Stimulated activated naive CD8-positive, alpha-beta T cell treated with anti-CD3 and anti-CD28 coated beads, Interleukin-15, amount 100 ng/mL, for 72 hours (primary cell): ENCODE measurements around the gene STRBP.

Experiments
- ATAC-seq: fragments of 150-1000 bp; cut with Tn5 transposase; 2 replicates; pipeline ENCODE4 v1.10.0; 2021; ENCODE audit warnings: mild to moderate bottlenecking, moderate library complexity
- DNase-seq, 2 donors: peaks; one replicate each; pipeline ENCODE4 v3.0.0; 2021 to 2022
- H3K27ac Mint-ChIP-seq, 2 donors: one replicate each; pipeline ENCODE4 v1.8.0; 2022; ENCODE audit warnings: mild to moderate bottlenecking in 2 of 2, mixed read lengths in 2 of 2, moderate library complexity in 2 of 2
- H3K27me3 Mint-ChIP-seq: one replicate; pipeline ENCODE4 v1.8.0; 2022; ENCODE audit warnings: mixed read lengths
- H3K4me1 Mint-ChIP-seq: one replicate; pipeline ENCODE4 v1.8.0; 2022; ENCODE audit warnings: mild to moderate bottlenecking, mixed read lengths
- H3K4me3 Mint-ChIP-seq, 2 donors: one replicate each; pipeline ENCODE4 v1.8.0; 2022; ENCODE audit warnings: mild to moderate bottlenecking in 2 of 2, mixed read lengths in 2 of 2, moderate library complexity in 1 of 2
- H3K9me3 Mint-ChIP-seq, 2 donors: one replicate each; pipeline ENCODE4 v1.8.0; 2022; ENCODE audit warnings: mixed read lengths in 2 of 2

The STRBP gene

GRCh38 chr9:123116036-123116435 is 152.3 kb downstream of the STRBP start:
- DNase-seq (no peak), ATAC-seq (no peak)
- no peak overlapping the region for H3K4me3 Mint-ChIP-seq
- peak overlapping the region in 1 of 2 donors; percentile 49 for H3K27ac Mint-ChIP-seq
- H3K9me3 Mint-ChIP-seq, result no peaks in the 10 kb centered on the region
- H3K4me1 Mint-ChIP-seq, result peaks cover 16% of the 10 kb centered on the region
- no peaks in the 10 kb centered on the region for H3K27me3 Mint-ChIP-seq

GRCh38 chr9:123115146-123115913 is 153.1 kb downstream of the STRBP start:
- Mint-ChIP-seq H3K4me3 (no peak overlapping the region), H3K9me3 (no peaks in the 10 kb centered on the region), H3K27ac (peak overlapping the region in 1 of 2 donors; percentile 50), H3K4me1 (peaks cover 15% of the 10 kb centered on the region), H3K27me3 (no peaks in the 10 kb centered on the region)
- ATAC-seq (no peak), DNase-seq (no peak)

- no peak for DNase-seq
- no peak overlapping the region for H3K4me3 Mint-ChIP-seq
- H3K27me3 Mint-ChIP-seq, result no peaks in the 10 kb centered on the region
- H3K4me1 Mint-ChIP-seq, result peaks cover 15% of the 10 kb centered on the region
- H3K9me3 Mint-ChIP-seq, result no peaks in the 10 kb centered on the region
- no peak overlapping the region for H3K27ac Mint-ChIP-seq
- ATAC-seq, result no peak
These were observed 155.2 kb downstream of the STRBP start for GRCh38 chr9:123113185-123113584.

- Mint-ChIP-seq H3K27me3 (no peaks in the 10 kb centered on the region), H3K9me3 (no peaks in the 10 kb centered on the region), H3K4me3 (no peak overlapping the region), H3K4me1 (peaks cover 15% of the 10 kb centered on the region), H3K27ac (peak overlapping the region in 1 of 2 donors; percentile 75)
- ATAC-seq (peak; percentile 47), DNase-seq (no peak)
These were observed 156.1 kb downstream of the STRBP start for GRCh38 chr9:123112015-123112975.

GRCh38 chr9:123111427-123112014 is 156.9 kb downstream of the STRBP start:
- Mint-ChIP-seq H3K27ac (peak overlapping the region in 1 of 2 donors; percentile 65), H3K4me1 (peaks cover 15% of the 10 kb centered on the region), H3K9me3 (no peaks in the 10 kb centered on the region), H3K4me3 (no peak overlapping the region), H3K27me3 (no peaks in the 10 kb centered on the region)
- no peak for DNase-seq
- ATAC-seq, result peak; percentile 23

- Mint-ChIP-seq H3K27ac (no peak overlapping the region), H3K4me1 (peaks cover 15% of the 10 kb centered on the region), H3K4me3 (no peak overlapping the region), H3K9me3 (no peaks in the 10 kb centered on the region), H3K27me3 (no peaks in the 10 kb centered on the region)
- ATAC-seq (no peak), DNase-seq (no peak)
These were observed 158.7 kb downstream of the STRBP start for GRCh38 chr9:123109540-123110279.

- no peak overlapping the region for H3K4me3 Mint-ChIP-seq
These were observed 159.4 kb downstream of the STRBP start for GRCh38 chr9:123108976-123109375.

GRCh38 chr9:123107639-123108285 is 160.6 kb downstream of the STRBP start:
- no peak overlapping the region for H3K4me3 Mint-ChIP-seq
- no peak for DNase-seq
- no peak for ATAC-seq
- H3K27me3 Mint-ChIP-seq, result no peaks in the 10 kb centered on the region
- H3K9me3 Mint-ChIP-seq, result no peaks in the 10 kb centered on the region
- H3K4me1 Mint-ChIP-seq, result peaks cover 15% of the 10 kb centered on the region
- peak overlapping the region in 1 of 2 donors; percentile 21 for H3K27ac Mint-ChIP-seq

More at GRCh38 chr9:123108976-123109375, 159.4 kb downstream of the STRBP start:
- no peak for ATAC-seq
- no peaks in the 10 kb centered on the region for H3K27me3 Mint-ChIP-seq
- peaks cover 15% of the 10 kb centered on the region for H3K4me1 Mint-ChIP-seq
- no peak for DNase-seq
- peak overlapping the region in 1 of 2 donors; percentile 75 for H3K27ac Mint-ChIP-seq
- H3K9me3 Mint-ChIP-seq, result no peaks in the 10 kb centered on the region

- Mint-ChIP-seq H3K9me3 (no peaks in the 10 kb centered on the region), H3K27me3 (no peaks in the 10 kb centered on the region), H3K27ac (peak overlapping the region; percentile 2 to 30), H3K4me1 (no peaks in the 10 kb centered on the region), H3K4me3 (no peak overlapping the region)
- no peak for DNase-seq
- no peak for ATAC-seq
These were observed 162.9 kb downstream of the STRBP start for GRCh38 chr9:123105490-123105889.

- DNase-seq, result no peak
- Mint-ChIP-seq H3K27me3 (no peaks in the 10 kb centered on the region), H3K27ac (peak overlapping the region; percentile 16 to 28), H3K4me3 (no peak overlapping the region), H3K4me1 (no peaks in the 10 kb centered on the region), H3K9me3 (no peaks in the 10 kb centered on the region)
- no peak for ATAC-seq
These were observed 163.6 kb downstream of the STRBP start for GRCh38 chr9:123104807-123105206.

- Mint-ChIP-seq H3K4me3 (no peak overlapping the region), H3K27ac (peak overlapping the region; percentile 50 to 53), H3K4me1 (no peaks in the 10 kb centered on the region), H3K27me3 (no peaks in the 10 kb centered on the region), H3K9me3 (no peaks in the 10 kb centered on the region)
- no peak for DNase-seq
- no peak for ATAC-seq
These were observed 165.8 kb downstream of the STRBP start for GRCh38 chr9:123102375-123103113.

- H3K9me3 Mint-ChIP-seq, result no peaks in the 10 kb centered on the region
- DNase-seq (no peak), ATAC-seq (no peak)
- no peaks in the 10 kb centered on the region for H3K27me3 Mint-ChIP-seq
- no peak overlapping the region for H3K27ac Mint-ChIP-seq
- no peaks in the 10 kb centered on the region for H3K4me1 Mint-ChIP-seq
- H3K4me3 Mint-ChIP-seq, result no peak overlapping the region
These were observed 168.8 kb downstream of the STRBP start for GRCh38 chr9:123099548-123099947.

GRCh38 chr9:123099042-123099441 is 169.3 kb downstream of the STRBP start:
- H3K4me1 Mint-ChIP-seq, result no peaks in the 10 kb centered on the region
- H3K27ac Mint-ChIP-seq, result peak overlapping the region in 1 of 2 donors; percentile 42
- DNase-seq (no peak), ATAC-seq (no peak)
- no peaks in the 10 kb centered on the region for H3K27me3 Mint-ChIP-seq
- no peaks in the 10 kb centered on the region for H3K9me3 Mint-ChIP-seq
- no peak overlapping the region for H3K4me3 Mint-ChIP-seq

GRCh38 chr9:123098096-123098459 is 170.3 kb downstream of the STRBP start:
- Mint-ChIP-seq H3K9me3 (no peaks in the 10 kb centered on the region), H3K4me1 (no peaks in the 10 kb centered on the region), H3K27me3 (no peaks in the 10 kb centered on the region), H3K27ac (no peak overlapping the region), H3K4me3 (no peak overlapping the region)
- DNase-seq (no peak), ATAC-seq (no peak)
